Activated CD4-positive, alpha-beta T cell treated with anti-CD3 and anti-CD28 coated beads for 48 hours (primary cell): ENCODE data around the gene STAG3.
"Not testable (repeated sequence)": the region's sequence is repeated elsewhere in the genome, so short reads cannot be mapped to it uniquely, and the experiment has no call there.

Experiments used
- DNase-seq: peaks from one replicate; pipeline ENCODE4 v3.0.0-alpha.2; 2020

Gene STAG3

GRCh38 chr7:100176096-100177044 lies 1.3 kb upstream of the STAG3 start:
- no peak for DNase-seq

- DNase-seq = not testable (repeated sequence)
Observed at GRCh38 chr7:100180084-100180483, 2.4 kb downstream of the STAG3 start.

GRCh38 chr7:100182616-100183015 lies 4.9 kb downstream of the STAG3 start:
- not testable (repeated sequence) for DNase-seq

- DNase-seq = not testable (repeated sequence)
Observed at GRCh38 chr7:100183090-100183489, 5.4 kb downstream of the STAG3 start.

- DNase-seq = no peak
Observed at GRCh38 chr7:100185726-100186125, 8.0 kb downstream of the STAG3 start.

- DNase-seq = no peak
Observed at GRCh38 chr7:100189061-100189460, 11.3 kb downstream of the STAG3 start.

- no peak for DNase-seq
Observed at GRCh38 chr7:100190048-100190711, 12.5 kb downstream of the STAG3 start.

GRCh38 chr7:100191775-100192174 lies 14.1 kb downstream of the STAG3 start:
- no peak for DNase-seq

- not testable (repeated sequence) for DNase-seq
Observed at GRCh38 chr7:100192281-100192862, 14.7 kb downstream of the STAG3 start.

GRCh38 chr7:100192969-100193368 lies 15.3 kb downstream of the STAG3 start:
- no peak for DNase-seq

- no peak for DNase-seq
Observed at GRCh38 chr7:100195222-100195621, 17.5 kb downstream of the STAG3 start.

GRCh38 chr7:100195901-100196322 lies 18.2 kb downstream of the STAG3 start:
- not testable (repeated sequence) for DNase-seq

- DNase-seq = no peak
Observed at GRCh38 chr7:100198266-100198665, 20.5 kb downstream of the STAG3 start.

GRCh38 chr7:100200693-100201092 lies 23.0 kb downstream of the STAG3 start:
- DNase-seq = no peak

- DNase-seq = no peak
Observed at GRCh38 chr7:100204454-100204853, 26.7 kb downstream of the STAG3 start.

- peak; percentile 68 for DNase-seq
Observed at GRCh38 chr7:100208911-100209408, 31.2 kb downstream of the STAG3 start.

- no peak for DNase-seq
Observed at GRCh38 chr7:100209493-100209892, 31.8 kb downstream of the STAG3 start.

- no peak for DNase-seq
Observed at GRCh38 chr7:100210805-100211204, 33.1 kb downstream of the STAG3 start.

GRCh38 chr7:100211342-100211780 lies 33.6 kb downstream of the STAG3 start:
- peak; percentile 47 for DNase-seq

- DNase-seq = no peak
Observed at GRCh38 chr7:100212631-100213286, 35.0 kb downstream of the STAG3 start.

- DNase-seq = no peak
Observed at GRCh38 chr7:100213672-100214071, 36.0 kb downstream of the STAG3 start.

GRCh38 chr7:100214356-100214755 lies 36.6 kb downstream of the STAG3 start:
- not testable (repeated sequence) for DNase-seq

- DNase-seq = no peak
Observed at GRCh38 chr7:100215895-100216294, 38.2 kb downstream of the STAG3 start.
